Measurements from ENCODE around the gene ZBTB37. TPM values are rescaled to one million over a fixed set of nuclear protein-coding genes. Genes with fewer than 3 reads are reported as not detected.
"Not testable (repeated sequence)": the region's sequence is repeated elsewhere in the genome, so short reads cannot be mapped to it uniquely, and the experiment has no call there.

Gene ZBTB37
- total RNA-seq, 1 donor, result 13.4 TPM

DNA sequence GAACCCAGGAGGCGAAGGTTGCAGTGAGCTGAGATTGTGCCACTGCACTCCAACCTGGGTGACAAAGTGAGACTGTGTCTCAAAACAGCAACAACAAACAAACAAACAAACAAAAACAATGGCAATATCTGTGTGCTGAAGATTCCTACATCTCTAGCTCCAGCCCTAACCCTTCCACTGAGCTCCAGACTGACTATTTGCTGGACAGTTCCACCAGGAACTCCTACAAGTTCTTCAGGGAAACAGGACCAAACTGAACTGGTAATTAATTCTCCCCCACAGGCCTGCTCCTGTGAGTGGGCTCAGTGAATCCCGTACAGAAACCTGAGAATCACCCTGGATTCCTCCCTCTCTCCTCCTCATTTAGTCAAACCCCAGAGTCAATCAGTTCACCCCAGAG lies 47.4 kb downstream of the ZBTB37 start:
- Histone ChIP-seq H3K27me3 (ENCODE audit: insufficient read depth, low read length) (no peaks in the 10 kb centered on the region), H3K4me3 (ENCODE audit: low read length) (no peak overlapping the region), H3K4me1 (ENCODE audit: insufficient read depth, low read length) (no peaks in the 10 kb centered on the region), H3K9me3 (ENCODE audit: low read depth, low read length) (no peaks in the 10 kb centered on the region)

DNA sequence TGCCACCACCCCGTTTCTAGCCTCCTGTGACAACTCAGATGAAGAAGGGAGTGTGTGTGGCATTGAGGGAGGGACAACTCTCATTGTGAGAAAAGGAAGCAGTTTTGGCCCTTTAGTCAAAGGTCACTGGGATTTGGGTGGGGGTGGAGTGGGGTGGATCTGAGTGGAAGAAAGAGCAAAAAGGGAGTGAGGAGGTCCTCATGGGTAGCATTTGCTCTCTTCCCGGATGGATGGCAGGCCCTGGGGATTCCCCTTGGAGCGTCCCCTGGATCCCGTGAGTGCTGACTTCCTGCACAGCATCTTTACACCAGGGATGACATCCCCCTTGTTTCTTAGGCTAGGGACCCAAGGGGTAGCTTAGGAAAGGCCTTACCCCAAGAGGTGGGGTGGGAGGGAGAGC lies 48.5 kb downstream of the ZBTB37 start:
- H3K4me3 ChIP-seq (ENCODE audit: low read length), result no peak overlapping the region
- no peaks in the 10 kb centered on the region for H3K27me3 ChIP-seq (ENCODE audit: insufficient read depth, low read length)
- no peaks in the 10 kb centered on the region for H3K9me3 ChIP-seq (ENCODE audit: low read depth, low read length)
- H3K4me1 ChIP-seq (ENCODE audit: insufficient read depth, low read length), result no peaks in the 10 kb centered on the region

- Histone ChIP-seq H3K4me3 (ENCODE audit: low read length) (no peak within 1 kb of the TSS), H3K4me1 (ENCODE audit: insufficient read depth, low read length) (no peaks in the 10 kb centered on the region), H3K27me3 (ENCODE audit: insufficient read depth, low read length) (no peaks in the 10 kb centered on the region), H3K9me3 (ENCODE audit: low read depth, low read length) (no peaks in the 10 kb centered on the region)
Observed at GRCh38 chr1:173917149-173917548, 49.0 kb downstream of the ZBTB37 start, which contains the start of gene SERPINC1. Gene SERPINC1 (minus strand): TSS chr1:173917327. CDS start chr1:173917259, 68 bp downstream.

- H3K4me3 ChIP-seq (ENCODE audit: low read length), result no peak overlapping the region
- no peaks in the 10 kb centered on the region for H3K4me1 ChIP-seq (ENCODE audit: insufficient read depth, low read length)
- no peaks in the 10 kb centered on the region for H3K27me3 ChIP-seq (ENCODE audit: insufficient read depth, low read length)
- no peaks in the 10 kb centered on the region for H3K9me3 ChIP-seq (ENCODE audit: low read depth, low read length)
Observed at GRCh38 chr1:173917635-173918493, 49.7 kb downstream of the ZBTB37 start.

- no peak overlapping the region for H3K4me3 ChIP-seq (ENCODE audit: low read length)
- no peaks in the 10 kb centered on the region for H3K9me3 ChIP-seq (ENCODE audit: low read depth, low read length)
- no peaks in the 10 kb centered on the region for H3K27me3 ChIP-seq (ENCODE audit: insufficient read depth, low read length)
- H3K4me1 ChIP-seq (ENCODE audit: insufficient read depth, low read length), result no peaks in the 10 kb centered on the region
Observed at GRCh38 chr1:173920861-173921260, 52.7 kb downstream of the ZBTB37 start.

DNA sequence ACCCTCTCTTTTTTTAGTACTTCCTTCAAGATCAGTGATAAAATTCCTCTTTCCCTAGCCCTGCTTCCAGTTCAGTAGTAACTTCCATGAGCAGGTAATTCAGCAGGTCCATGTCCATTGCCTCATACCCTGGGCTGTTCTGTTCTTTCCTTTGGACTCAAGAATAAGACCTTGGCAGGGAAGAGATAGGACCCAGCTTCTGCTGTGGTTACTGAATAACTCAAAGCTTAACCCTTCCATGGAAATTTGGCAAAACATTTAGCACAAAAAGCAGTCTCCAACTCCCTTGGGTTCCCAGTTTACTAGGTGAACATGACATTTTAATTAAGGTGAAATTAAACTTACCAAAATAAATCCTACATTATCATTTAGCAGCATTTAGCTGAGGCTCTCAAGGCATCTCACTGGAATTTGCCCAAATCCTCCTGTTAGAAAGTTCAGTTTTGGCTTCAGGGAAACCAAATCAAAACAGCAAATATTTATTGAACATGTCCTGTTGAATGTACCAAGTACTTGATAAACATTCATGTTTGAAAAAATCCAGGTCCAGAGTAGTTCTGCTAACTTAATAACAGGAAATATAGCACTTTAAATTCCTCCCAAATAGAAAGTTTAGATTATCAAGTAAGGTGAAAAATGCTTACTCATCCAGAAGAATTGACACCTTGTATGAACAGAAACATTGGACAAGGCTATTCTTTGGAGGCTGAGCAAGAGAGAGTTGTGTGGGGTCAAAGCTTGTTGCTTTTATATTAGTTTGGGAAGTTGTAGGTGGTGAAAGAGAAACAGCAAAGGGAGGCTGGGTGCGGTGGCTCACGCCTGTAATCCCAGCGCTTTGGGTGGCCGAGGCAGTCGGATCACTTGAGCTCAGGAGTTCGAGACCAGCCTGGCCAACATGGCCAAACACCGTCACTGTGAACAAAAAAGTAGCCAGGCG lies 57.4 kb downstream of the ZBTB37 start:
- no peaks in the 10 kb centered on the region for H3K4me1 ChIP-seq (ENCODE audit: insufficient read depth, low read length)

GRCh38 chr1:173930541-173930940 lies 62.4 kb downstream of the ZBTB37 start:
- not testable (repeated sequence) for H3K27me3 ChIP-seq (ENCODE audit: insufficient read depth, low read length); H3K4me3 ChIP-seq (ENCODE audit: low read length); H3K9me3 ChIP-seq (ENCODE audit: low read depth, low read length); H3K4me1 ChIP-seq (ENCODE audit: insufficient read depth, low read length)

More for the DNA sequence above, 57.4 kb downstream of the ZBTB37 start:
- Histone ChIP-seq H3K27me3 (ENCODE audit: insufficient read depth, low read length) (no peaks in the 10 kb centered on the region), H3K4me3 (ENCODE audit: low read length) (no peak overlapping the region), H3K9me3 (ENCODE audit: low read depth, low read length) (no peaks in the 10 kb centered on the region)

DNA sequence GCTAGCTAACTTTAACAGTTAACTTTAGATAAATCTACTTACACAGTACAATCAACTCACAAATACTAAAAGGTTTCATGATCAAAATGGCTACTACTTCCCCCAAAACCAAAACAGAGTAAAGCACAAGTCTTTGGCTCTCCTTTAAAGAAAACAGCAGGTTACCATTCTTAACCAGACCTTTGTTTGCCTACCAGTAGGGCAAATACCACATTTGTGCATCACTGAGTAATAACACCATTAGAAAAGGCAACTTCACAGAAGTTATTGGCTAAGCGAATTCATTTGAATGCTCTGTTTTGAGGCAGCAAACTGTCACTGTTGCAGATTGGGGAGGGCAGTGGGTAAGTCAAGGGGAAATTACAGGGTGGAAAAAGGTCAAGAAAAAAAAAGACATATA lies 66.3 kb downstream of the ZBTB37 start:
- H3K27me3 ChIP-seq (ENCODE audit: insufficient read depth, low read length), result no peaks in the 10 kb centered on the region
- no peaks in the 10 kb centered on the region for H3K9me3 ChIP-seq (ENCODE audit: low read depth, low read length)
- no peaks in the 10 kb centered on the region for H3K4me1 ChIP-seq (ENCODE audit: insufficient read depth, low read length)

DNA sequence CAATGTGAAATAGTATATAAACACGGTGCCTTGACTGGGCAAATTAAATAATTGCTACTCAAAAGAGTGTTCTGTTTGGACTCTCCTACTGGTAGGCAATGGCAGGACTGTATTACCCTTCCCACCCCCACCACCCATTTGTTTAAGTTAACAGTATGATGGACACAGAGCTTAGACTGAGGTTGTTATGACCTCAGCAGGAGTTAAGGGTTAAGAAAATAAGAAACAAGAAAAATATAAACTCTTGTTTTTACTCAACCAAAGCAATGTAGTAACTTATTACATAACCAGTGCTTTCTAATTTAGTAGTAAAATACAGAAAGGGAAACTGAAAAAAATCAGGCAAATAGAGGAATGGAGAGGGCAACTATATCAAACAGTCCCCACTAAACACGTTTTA lies 68.9 kb downstream of the ZBTB37 start:
- no peaks in the 10 kb centered on the region for H3K4me1 ChIP-seq (ENCODE audit: insufficient read depth, low read length)
- H3K9me3 ChIP-seq (ENCODE audit: low read depth, low read length), result no peaks in the 10 kb centered on the region
- no peak overlapping the region for H3K4me3 ChIP-seq (ENCODE audit: low read length)
- no peaks in the 10 kb centered on the region for H3K27me3 ChIP-seq (ENCODE audit: insufficient read depth, low read length)

More for the DNA sequence above, 66.3 kb downstream of the ZBTB37 start:
- no peak overlapping the region for H3K4me3 ChIP-seq (ENCODE audit: low read length)

DNA sequence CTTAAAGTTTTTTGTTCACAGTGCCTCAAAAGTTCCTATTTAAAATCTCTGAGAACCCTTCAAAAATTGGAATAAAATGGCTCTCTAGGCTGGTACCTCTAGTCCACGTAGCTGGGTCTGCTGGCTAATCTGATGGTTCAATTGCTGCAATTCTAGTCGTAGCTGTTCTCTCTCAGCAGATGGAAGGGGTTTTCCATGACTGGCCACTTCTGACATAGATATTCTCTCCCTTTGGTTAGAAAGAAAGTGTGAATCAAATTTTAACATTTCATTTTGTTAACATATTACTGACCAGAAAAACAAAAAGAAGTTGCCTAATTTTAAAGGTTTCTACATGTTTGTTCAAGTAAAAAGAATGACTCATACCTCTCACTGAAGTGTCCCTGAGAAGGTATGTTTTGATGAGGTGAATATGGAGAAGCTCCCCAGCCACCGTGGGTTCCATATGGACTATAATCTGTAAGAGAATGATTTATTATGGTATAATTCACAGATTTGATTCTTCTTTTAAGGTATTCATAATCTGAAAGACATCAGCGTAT lies 78.3 kb downstream of the ZBTB37 start:
- Histone ChIP-seq H3K4me3 (ENCODE audit: low read length) (no peak overlapping the region), H3K27me3 (ENCODE audit: insufficient read depth, low read length) (no peaks in the 10 kb centered on the region), H3K9me3 (ENCODE audit: low read depth, low read length) (no peaks in the 10 kb centered on the region), H3K4me1 (ENCODE audit: insufficient read depth, low read length) (no peaks in the 10 kb centered on the region)

DNA sequence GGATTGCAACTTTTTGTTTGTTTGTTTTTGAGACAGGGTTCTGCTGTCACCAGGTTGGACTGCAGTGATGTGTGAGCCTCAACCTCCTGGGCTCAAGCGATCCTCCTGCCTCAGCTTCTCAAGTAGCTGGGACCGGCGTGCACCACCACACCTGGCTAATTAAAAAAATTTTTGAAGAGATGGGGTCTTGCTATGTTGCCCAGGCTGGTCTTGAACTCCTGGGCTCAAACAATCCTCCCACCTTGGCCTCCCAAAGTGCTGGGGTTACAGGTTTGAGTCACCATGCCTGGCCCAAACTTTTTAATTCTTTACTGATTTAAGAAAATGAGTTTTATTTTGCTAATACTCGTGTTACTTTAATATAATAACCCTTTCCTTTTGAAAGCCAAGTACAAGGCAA lies 80.4 kb downstream of the ZBTB37 start:
- Histone ChIP-seq H3K9me3 (ENCODE audit: low read depth, low read length) (no peaks in the 10 kb centered on the region), H3K27me3 (ENCODE audit: insufficient read depth, low read length) (no peaks in the 10 kb centered on the region), H3K4me1 (ENCODE audit: insufficient read depth, low read length) (no peaks in the 10 kb centered on the region), H3K4me3 (ENCODE audit: low read length) (no peak overlapping the region)

Other genes starting within 250 kb of the ZBTB37 start
- not detected for gene TEX50, start 233.0 kb upstream of the ZBTB37 start, total RNA-seq
- gene ANKRD45, start 198.5 kb upstream of the ZBTB37 start, total RNA-seq, result 0.10 TPM
- 31.8 TPM for gene KLHL20, start 153.4 kb upstream of the ZBTB37 start, total RNA-seq
- gene DARS2, start 43.7 kb upstream of the ZBTB37 start, total RNA-seq, result 2.4 TPM
- 5.2 TPM for gene CENPL, start 43.5 kb upstream of the ZBTB37 start, total RNA-seq
- 745 TPM for gene GAS5, start 391 bp upstream of the ZBTB37 start, total RNA-seq
- gene SERPINC1, start 48.9 kb downstream of the ZBTB37 start, total RNA-seq, result 0.10 TPM
- gene RC3H1, start 154.0 kb downstream of the ZBTB37 start, total RNA-seq, result 61.0 TPM

All from mononuclear cell (primary cell).